Measurements from ENCODE around the gene ARL11.
"Not testable (repeated sequence)": the region's sequence is repeated elsewhere in the genome, so short reads cannot be mapped to it uniquely, and the experiment has no call there.

ARL11 gene

GRCh38 chr13:49627831-49628652 lies at the start of gene ARL11:
Gene ARL11, plus strand, starts transcription at chr13:49628507. Its CDS starts 1,941 bp downstream, at chr13:49630448.
- DNase-seq = no peak

- DNase-seq = no peak
Measured at GRCh38 chr13:49579501-49579900, 48.8 kb upstream of the ARL11 start.

GRCh38 chr13:49580980-49581680 lies 47.2 kb upstream of the ARL11 start:
- DNase-seq = no peak

- DNase-seq = no peak
Measured at GRCh38 chr13:49584771-49585182, 43.5 kb upstream of the ARL11 start.

GRCh38 chr13:49585220-49586157 lies 42.8 kb upstream of the ARL11 start, which contains the start of gene RCBTB1:
Gene RCBTB1, minus strand, starts transcription at chr13:49585558. Its CDS starts 18,279 bp downstream, at chr13:49567279.
- DNase-seq = peak; percentile 52

GRCh38 chr13:49586717-49587116 lies 41.6 kb upstream of the ARL11 start:
- no peak for DNase-seq

GRCh38 chr13:49587311-49587847 lies 40.9 kb upstream of the ARL11 start:
- no peak for DNase-seq

GRCh38 chr13:49590714-49591113 lies 37.6 kb upstream of the ARL11 start:
- not testable (repeated sequence) for DNase-seq

GRCh38 chr13:49593876-49594275 lies 34.4 kb upstream of the ARL11 start:
- DNase-seq = not testable (repeated sequence)

GRCh38 chr13:49594576-49594975 lies 33.7 kb upstream of the ARL11 start:
- DNase-seq = no peak

GRCh38 chr13:49596221-49596620 lies 32.1 kb upstream of the ARL11 start:
- DNase-seq = no peak

GRCh38 chr13:49597043-49597641 lies 31.2 kb upstream of the ARL11 start:
- no peak for DNase-seq

GRCh38 chr13:49602005-49602404 lies 26.3 kb upstream of the ARL11 start:
- no peak for DNase-seq

GRCh38 chr13:49602615-49603014 lies 25.7 kb upstream of the ARL11 start:
- DNase-seq = not testable (repeated sequence)

GRCh38 chr13:49604570-49604969 lies 23.7 kb upstream of the ARL11 start:
- DNase-seq = no peak

GRCh38 chr13:49606747-49607648 lies 21.3 kb upstream of the ARL11 start:
- DNase-seq = peak; percentile 68

- DNase-seq = no peak
Measured at GRCh38 chr13:49607761-49608160, 20.5 kb upstream of the ARL11 start.

- DNase-seq = no peak
Measured at GRCh38 chr13:49608651-49609331, 19.5 kb upstream of the ARL11 start.

GRCh38 chr13:49610176-49610575 lies 18.1 kb upstream of the ARL11 start:
- peak; percentile 75 for DNase-seq

- DNase-seq = not testable (repeated sequence)
Measured at GRCh38 chr13:49612042-49612441, 16.3 kb upstream of the ARL11 start.

Data from DMS79 (cell line).